Testis (tissue), 2 donors: ENCODE data around the gene CCM2.

Experiments
- POLR2A ChIP-seq: fragments of 450-650 bp; IDR thresholded peaks from one replicate; pipeline ENCODE4 v1.6.1; 2017; ENCODE audit warnings: antibody characterized with exemption, mild to moderate bottlenecking, moderate library complexity
- TF ChIP-seq, protein P1 (sequence below), 3 experiments: fragments of 450-650 bp in 2 of 3; fragments of 200-600 bp in 1 of 3; sonication (generic) in 1 of 3; IDR thresholded peaks; one replicate each; pipeline ENCODE4 v1.5.1; 2016 to 2019; ENCODE audit warnings: antibody characterized with exemption in 3 of 3, mild to moderate bottlenecking in 2 of 3, moderate library complexity in 1 of 3

DNA sequence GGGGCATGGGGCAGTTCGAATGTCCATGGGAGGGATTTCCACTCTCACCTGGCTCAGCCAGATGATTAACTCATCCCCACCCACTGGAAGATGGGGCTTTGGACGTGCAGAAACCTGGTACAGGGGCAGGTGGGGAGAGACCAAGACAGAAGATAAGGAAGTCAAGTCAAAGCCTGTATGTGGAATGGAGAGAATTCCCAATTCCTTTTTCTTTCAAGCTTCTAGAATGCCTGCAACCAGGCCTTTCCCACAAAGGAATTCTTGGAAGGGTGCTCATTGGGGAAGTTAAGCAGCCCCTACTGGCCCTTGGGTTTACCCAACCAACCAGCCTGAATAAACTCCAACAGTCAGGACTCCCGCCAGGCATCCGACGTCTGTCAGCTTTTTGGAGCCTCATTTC is 39.1 kb downstream of the CCM2 start:
- TF ChIP-seq, protein P1, sequence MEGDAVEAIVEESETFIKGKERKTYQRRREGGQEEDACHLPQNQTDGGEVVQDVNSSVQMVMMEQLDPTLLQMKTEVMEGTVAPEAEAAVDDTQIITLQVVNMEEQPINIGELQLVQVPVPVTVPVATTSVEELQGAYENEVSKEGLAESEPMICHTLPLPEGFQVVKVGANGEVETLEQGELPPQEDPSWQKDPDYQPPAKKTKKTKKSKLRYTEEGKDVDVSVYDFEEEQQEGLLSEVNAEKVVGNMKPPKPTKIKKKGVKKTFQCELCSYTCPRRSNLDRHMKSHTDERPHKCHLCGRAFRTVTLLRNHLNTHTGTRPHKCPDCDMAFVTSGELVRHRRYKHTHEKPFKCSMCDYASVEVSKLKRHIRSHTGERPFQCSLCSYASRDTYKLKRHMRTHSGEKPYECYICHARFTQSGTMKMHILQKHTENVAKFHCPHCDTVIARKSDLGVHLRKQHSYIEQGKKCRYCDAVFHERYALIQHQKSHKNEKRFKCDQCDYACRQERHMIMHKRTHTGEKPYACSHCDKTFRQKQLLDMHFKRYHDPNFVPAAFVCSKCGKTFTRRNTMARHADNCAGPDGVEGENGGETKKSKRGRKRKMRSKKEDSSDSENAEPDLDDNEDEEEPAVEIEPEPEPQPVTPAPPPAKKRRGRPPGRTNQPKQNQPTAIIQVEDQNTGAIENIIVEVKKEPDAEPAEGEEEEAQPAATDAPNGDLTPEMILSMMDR (IDR thresholded peaks at IDR 0.05) = no peak
- TF ChIP-seq POLR2A = no peak
